Activated CD4-positive, alpha-beta T cell treated with anti-CD3 and anti-CD28 coated beads, Interleukin-2, amount 10 ng/mL, durations not matched to agents 24 days and 14 days (primary cell): ENCODE measurements around the gene S100A6. TPM values are rescaled to one million over a fixed set of nuclear protein-coding genes. Genes with fewer than 3 reads are reported as not detected.
"Not testable (repeated sequence)": the region's sequence is repeated elsewhere in the genome, so short reads cannot be mapped to it uniquely, and the experiment has no call there.

Source experiments
- DNase-seq: peaks from one replicate; pipeline ENCODE4 v3.0.0; 2022
- H3K27ac Mint-ChIP-seq: one replicate; pipeline ENCODE4 v1.8.0; 2022; ENCODE audit warnings: mild to moderate bottlenecking, mixed read lengths
- H3K27me3 Mint-ChIP-seq: one replicate; pipeline ENCODE4 v1.8.0; 2022; ENCODE audit warnings: mixed read lengths
- H3K36me3 Mint-ChIP-seq: one replicate; pipeline ENCODE4 v1.8.0; 2022; ENCODE audit warnings: low read depth, mild to moderate bottlenecking, mixed read lengths
- H3K4me1 Mint-ChIP-seq: one replicate; pipeline ENCODE4 v1.8.0; 2021; ENCODE audit warnings: mixed read lengths
- H3K4me3 Mint-ChIP-seq: one replicate; pipeline ENCODE4 v1.8.0; 2022; ENCODE audit warnings: mild to moderate bottlenecking, moderate library complexity, mixed read lengths
- H3K9me3 Mint-ChIP-seq: one replicate; pipeline ENCODE4 v1.8.0; 2021; ENCODE audit warnings: mixed read lengths
- intact Hi-C: fragments of 100-400 bp; cut with micrococcal nuclease; formaldehyde crosslinking; loops from one replicate; pipeline ENCODE4 v1.15.1; 2023
- total RNA-seq: library from RNA; stranded (reverse); gene quantifications from 2 replicates; pipeline ENCODE4 v1.2.3, GENCODE V29; 2022

S100A6 gene
- total RNA-seq, 1 donor from 2014 or later = 166 TPM

GRCh38 chr1:153521808-153522207 is 14.0 kb downstream of the S100A6 start:
- H3K36me3 Mint-ChIP-seq, intact Hi-C loops, H3K9me3 Mint-ChIP-seq, DNase-seq, H3K4me1 Mint-ChIP-seq, H3K4me3 Mint-ChIP-seq, H3K27me3 Mint-ChIP-seq, H3K27ac Mint-ChIP-seq: not testable (repeated sequence)

DNA sequence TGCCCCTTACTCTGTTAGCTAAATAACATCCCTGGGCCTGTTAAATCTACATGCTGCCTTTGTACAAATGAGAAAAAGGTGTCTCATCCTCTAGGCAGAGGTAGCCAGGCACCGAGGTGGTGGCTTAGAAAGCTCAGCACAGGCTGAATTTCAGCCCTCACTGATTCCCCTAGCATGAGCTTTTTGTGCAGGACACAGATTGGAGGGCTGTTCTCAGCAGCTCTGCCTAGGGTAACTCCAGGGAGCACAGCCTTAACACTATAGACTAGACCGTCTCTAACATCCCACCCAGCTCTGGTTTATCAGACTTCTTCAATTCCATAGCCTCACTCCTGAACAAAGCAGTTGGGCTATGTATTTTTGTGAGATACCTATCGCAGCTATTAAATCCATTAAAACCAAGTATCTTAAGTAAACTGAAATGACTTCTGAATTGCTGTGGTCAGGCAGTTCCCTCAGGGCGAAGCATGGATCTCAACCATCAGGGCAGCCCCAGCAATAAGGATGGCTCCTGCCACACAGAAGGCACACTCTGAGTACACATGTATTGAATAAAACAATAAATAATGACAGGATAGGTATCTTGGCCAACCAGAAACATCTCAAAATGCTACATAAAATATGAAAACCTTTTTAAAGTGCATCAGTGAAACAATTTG is 14.8 kb downstream of the S100A6 start:
- H3K4me1 Mint-ChIP-seq = peaks cover 9% of the 10 kb centered on the region
- no peaks in the 10 kb centered on the region for H3K9me3 Mint-ChIP-seq
- H3K27ac Mint-ChIP-seq = no peak overlapping the region
- intact Hi-C loops = no loop called here
- H3K36me3 Mint-ChIP-seq = no peaks in the 10 kb centered on the region
- DNase-seq = no peak
- no peaks in the 10 kb centered on the region for H3K27me3 Mint-ChIP-seq
- no peak overlapping the region for H3K4me3 Mint-ChIP-seq

GRCh38 chr1:153520137-153520691 is 15.6 kb downstream of the S100A6 start:
- intact Hi-C loops, H3K4me3 Mint-ChIP-seq, H3K9me3 Mint-ChIP-seq, H3K36me3 Mint-ChIP-seq, DNase-seq, H3K27me3 Mint-ChIP-seq, H3K27ac Mint-ChIP-seq: not testable (repeated sequence)
- peaks cover 11% of the 10 kb centered on the region for H3K4me1 Mint-ChIP-seq

GRCh38 chr1:153519242-153519641 is 16.5 kb downstream of the S100A6 start:
- Mint-ChIP-seq H3K27me3 (no peaks in the 10 kb centered on the region), H3K36me3 (no peaks in the 10 kb centered on the region), H3K4me1 (peaks cover 11% of the 10 kb centered on the region), H3K27ac (no peak overlapping the region), H3K4me3 (no peak overlapping the region), H3K9me3 (no peaks in the 10 kb centered on the region)
- no peak for DNase-seq
- intact Hi-C loops = no loop called here

DNA sequence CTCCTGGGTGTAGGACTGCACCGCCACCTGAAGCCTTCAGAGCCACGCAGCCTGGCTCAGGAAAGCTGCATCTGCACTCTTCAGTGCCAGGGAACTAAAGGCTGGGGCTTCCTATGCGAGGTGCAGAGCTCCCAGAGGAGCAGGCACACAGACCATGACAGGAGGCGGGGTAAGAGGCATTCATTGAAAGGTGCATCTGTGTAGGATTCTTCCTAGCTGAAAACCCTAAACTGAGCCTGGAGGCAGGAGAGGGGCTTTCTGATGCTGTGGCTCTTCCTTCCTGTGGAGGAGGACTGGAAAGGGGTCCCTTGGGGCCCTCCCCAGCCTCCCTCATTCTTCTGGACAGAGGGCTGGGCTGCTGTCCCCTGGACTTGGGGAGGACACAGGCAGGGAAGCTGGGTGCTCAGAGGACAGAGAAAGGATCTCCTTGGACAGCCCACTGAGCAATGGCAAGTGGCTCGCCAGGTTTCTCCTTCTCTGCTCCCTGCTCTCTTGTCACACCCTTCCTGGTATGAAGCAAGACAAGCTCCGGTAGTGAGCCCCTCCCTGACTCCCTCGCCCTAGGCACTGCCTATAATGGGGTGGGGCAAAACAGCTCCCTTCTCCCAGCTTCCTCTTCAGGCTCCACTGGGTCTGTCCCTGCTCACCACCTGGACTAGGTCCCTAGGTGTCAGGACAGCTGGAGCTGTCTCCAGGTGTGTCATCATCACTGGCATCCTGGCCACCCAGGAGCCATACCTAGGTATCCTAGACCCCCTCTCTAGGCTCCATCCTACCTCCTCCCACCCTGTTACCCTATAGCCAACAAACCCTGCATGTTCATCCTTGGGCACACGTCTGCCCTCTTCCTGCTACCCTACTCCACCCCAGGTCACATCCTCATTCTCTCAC is 20.0 kb downstream of the S100A6 start:
- intact Hi-C loops = no loop called here
- Mint-ChIP-seq H3K36me3 (no peaks in the 10 kb centered on the region), H3K27me3 (no peaks in the 10 kb centered on the region), H3K4me3 (no peak overlapping the region), H3K9me3 (no peaks in the 10 kb centered on the region), H3K27ac (no peak overlapping the region), H3K4me1 (peaks cover 24% of the 10 kb centered on the region)
- DNase-seq = no peak

- Mint-ChIP-seq H3K36me3 (no peaks in the 10 kb centered on the region), H3K4me1 (peaks cover 26% of the 10 kb centered on the region), H3K27me3 (no peaks in the 10 kb centered on the region), H3K9me3 (no peaks in the 10 kb centered on the region), H3K27ac (no peak overlapping the region), H3K4me3 (no peak overlapping the region)
- DNase-seq = no peak
- intact Hi-C loops = no loop called here
Observed at GRCh38 chr1:153513666-153514065, 22.1 kb downstream of the S100A6 start.

- Mint-ChIP-seq H3K4me3 (no peak overlapping the region), H3K4me1 (peaks cover 24% of the 10 kb centered on the region), H3K27ac (no peak overlapping the region), H3K9me3 (no peaks in the 10 kb centered on the region), H3K27me3 (no peaks in the 10 kb centered on the region), H3K36me3 (no peaks in the 10 kb centered on the region)
- DNase-seq = no peak
- intact Hi-C loops = no loop called here
Observed at GRCh38 chr1:153513023-153513422, 22.8 kb downstream of the S100A6 start.

DNA sequence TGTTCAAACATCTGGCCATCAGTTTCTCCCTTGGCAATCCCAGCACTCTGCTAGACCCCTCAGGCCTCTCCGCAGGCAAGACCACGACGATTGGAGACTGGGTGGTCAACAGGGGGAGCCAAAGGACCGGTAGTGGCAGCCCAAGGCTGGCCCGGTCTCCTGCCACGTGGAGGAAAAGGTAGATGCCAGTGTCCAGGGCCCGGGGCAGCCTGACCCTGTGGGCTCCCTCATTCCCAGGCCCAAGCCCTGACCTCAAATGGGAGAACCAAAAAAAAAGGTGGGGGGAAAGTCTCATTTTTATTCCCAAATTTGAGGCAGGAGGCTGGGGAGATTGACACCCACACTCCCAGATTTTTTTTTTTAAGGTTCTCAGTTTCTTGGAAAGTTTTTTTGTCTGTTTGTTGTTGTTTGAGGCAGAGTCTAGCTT is 24.8 kb downstream of the S100A6 start:
- H3K9me3 Mint-ChIP-seq = no peaks in the 10 kb centered on the region
- no peak overlapping the region for H3K4me3 Mint-ChIP-seq
- H3K27me3 Mint-ChIP-seq = no peaks in the 10 kb centered on the region
- H3K4me1 Mint-ChIP-seq = peaks cover 21% of the 10 kb centered on the region
- H3K36me3 Mint-ChIP-seq = no peaks in the 10 kb centered on the region
- intact Hi-C loops = loop anchor here (1.0 to 2.0 kb wide), 5 partner anchors 22 to 238 kb away; partner anchors contain the start of gene ILF2
- peak overlapping the region; percentile 80 for H3K27ac Mint-ChIP-seq
- peak; percentile 94 for DNase-seq

GRCh38 chr1:153509729-153510354 is 25.9 kb downstream of the S100A6 start:
- intact Hi-C loops = loop anchor here (2.0 kb wide), 3 partner anchors 23 to 239 kb away; partner anchors contain the start of gene ILF2
- Mint-ChIP-seq H3K4me3 (no peak overlapping the region), H3K27ac (no peak overlapping the region), H3K9me3 (no peaks in the 10 kb centered on the region), H3K36me3 (no peaks in the 10 kb centered on the region), H3K4me1 (peaks cover 18% of the 10 kb centered on the region), H3K27me3 (peaks cover 1% of the 10 kb centered on the region)
- DNase-seq = peak; percentile 90

- intact Hi-C loops = no loop called here
- Mint-ChIP-seq H3K36me3 (no peaks in the 10 kb centered on the region), H3K4me3 (no peak overlapping the region), H3K4me1 (peaks cover 20% of the 10 kb centered on the region), H3K27me3 (peaks cover 2% of the 10 kb centered on the region), H3K9me3 (no peaks in the 10 kb centered on the region), H3K27ac (no peak overlapping the region)
- DNase-seq = no peak
Observed at GRCh38 chr1:153509036-153509435, 26.8 kb downstream of the S100A6 start.

DNA sequence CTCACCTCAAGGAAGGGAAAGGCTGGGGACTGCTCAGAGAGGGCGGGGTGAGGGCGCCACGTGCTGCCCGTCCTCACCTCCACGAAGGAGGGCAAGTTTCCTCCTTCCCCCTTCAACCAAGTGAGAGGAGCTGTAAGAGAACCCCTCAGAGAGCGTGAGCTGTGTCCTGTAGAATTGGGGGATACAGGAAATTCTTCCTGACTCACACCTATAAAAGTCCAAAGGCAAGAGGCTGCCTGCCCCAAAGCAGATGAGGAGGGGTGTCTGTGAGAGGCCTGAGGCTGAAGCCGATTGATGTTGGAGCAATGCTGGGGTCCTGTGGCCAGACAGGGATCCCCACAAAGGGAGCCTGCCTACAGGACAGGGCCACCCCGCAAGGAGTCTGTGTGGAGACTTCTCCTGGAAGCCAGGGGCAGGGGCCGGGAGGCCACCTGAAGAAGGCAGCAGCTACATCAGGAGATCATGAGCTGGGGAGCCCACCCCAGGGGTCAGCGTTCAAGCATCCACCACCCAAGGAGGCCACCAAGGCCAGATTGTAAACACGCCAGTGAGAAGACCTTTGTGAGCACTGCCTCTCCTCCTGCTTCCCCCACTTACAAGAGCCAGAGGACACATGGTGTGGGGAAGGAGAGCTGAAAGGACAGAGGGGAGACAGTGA is 27.7 kb downstream of the S100A6 start:
- no peaks in the 10 kb centered on the region for H3K36me3 Mint-ChIP-seq
- no peak overlapping the region for H3K27ac Mint-ChIP-seq
- H3K9me3 Mint-ChIP-seq = no peaks in the 10 kb centered on the region
- no peak for DNase-seq
- H3K4me3 Mint-ChIP-seq = no peak overlapping the region
- peaks cover 17% of the 10 kb centered on the region for H3K4me1 Mint-ChIP-seq
- intact Hi-C loops = no loop called here
- H3K27me3 Mint-ChIP-seq = peaks cover 2% of the 10 kb centered on the region

DNA sequence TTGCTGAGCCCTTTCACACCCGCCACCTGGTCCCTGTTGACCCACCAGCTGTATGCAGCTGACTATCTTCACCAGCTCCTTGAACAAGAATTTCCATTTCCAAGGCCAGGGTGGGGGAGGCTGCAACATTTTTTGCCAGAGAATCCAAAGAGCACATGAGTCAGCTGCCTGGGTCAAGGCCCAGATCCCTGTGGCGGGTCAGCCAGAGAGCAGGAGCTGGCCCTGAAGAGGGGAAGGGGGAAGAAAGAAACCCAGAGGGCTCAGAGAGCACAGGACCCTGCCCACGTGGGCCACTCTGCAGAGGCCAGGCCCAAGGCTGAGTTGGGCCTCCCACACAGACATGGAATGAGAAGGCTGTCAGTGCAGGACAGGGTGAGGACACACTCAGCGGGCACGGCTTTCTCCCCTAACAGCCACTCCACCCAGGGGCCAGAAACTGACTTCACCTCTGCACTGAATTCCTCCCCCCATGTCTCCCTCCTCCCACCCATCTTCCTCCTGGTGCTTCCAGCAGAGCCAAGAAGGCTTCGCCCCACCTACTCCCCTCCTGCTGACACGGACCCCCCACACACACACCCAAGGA is 28.9 kb downstream of the S100A6 start:
- Mint-ChIP-seq H3K9me3 (no peaks in the 10 kb centered on the region), H3K27ac (no peak overlapping the region), H3K27me3 (peaks cover 4% of the 10 kb centered on the region), H3K4me1 (peaks cover 13% of the 10 kb centered on the region), H3K36me3 (no peaks in the 10 kb centered on the region), H3K4me3 (no peak overlapping the region)
- DNase-seq = no peak
- intact Hi-C loops = no loop called here

DNA sequence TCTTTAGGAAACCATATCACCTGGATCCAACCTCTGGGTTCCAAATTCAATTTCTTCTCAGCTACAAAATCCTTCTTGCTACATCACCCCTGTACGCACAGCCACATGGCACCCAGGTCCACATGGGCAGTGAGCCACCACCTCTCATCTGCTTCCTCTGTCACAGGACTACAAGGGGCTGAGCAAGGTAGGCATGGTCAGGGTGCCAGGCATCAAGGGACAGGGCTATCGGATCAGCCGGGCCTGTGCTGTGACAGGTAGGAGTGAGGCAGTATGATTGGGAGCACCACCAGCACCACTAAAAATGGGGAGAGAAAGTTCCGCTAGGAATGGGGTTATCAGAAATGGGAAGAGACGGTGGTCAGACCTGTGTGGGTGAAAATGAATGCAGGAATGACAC is 29.4 kb downstream of the S100A6 start:
- Mint-ChIP-seq H3K27me3 (peaks cover 5% of the 10 kb centered on the region), H3K4me3 (no peak overlapping the region), H3K36me3 (no peaks in the 10 kb centered on the region), H3K9me3 (no peaks in the 10 kb centered on the region), H3K27ac (no peak overlapping the region), H3K4me1 (peaks cover 10% of the 10 kb centered on the region)
- intact Hi-C loops = no loop called here
- no peak for DNase-seq
